NB4 (cell line): ENCODE data around the gene GALNT18.

Experiments
- POLR2A ChIP-seq: IDR thresholded peaks from 2 replicates; pipeline ENCODE4 v1.6.1; 2011; ENCODE audit warnings: mild to moderate bottlenecking; ENCODE audit not compliant: insufficient read length; ENCODE audit errors: extremely low read depth
- TF ChIP-seq, protein P1 (sequence below): IDR thresholded peaks from one replicate; pipeline ENCODE4 v1.5.1; 2012; ENCODE audit warnings: low read depth, low read length

- TF ChIP-seq, protein P1, sequence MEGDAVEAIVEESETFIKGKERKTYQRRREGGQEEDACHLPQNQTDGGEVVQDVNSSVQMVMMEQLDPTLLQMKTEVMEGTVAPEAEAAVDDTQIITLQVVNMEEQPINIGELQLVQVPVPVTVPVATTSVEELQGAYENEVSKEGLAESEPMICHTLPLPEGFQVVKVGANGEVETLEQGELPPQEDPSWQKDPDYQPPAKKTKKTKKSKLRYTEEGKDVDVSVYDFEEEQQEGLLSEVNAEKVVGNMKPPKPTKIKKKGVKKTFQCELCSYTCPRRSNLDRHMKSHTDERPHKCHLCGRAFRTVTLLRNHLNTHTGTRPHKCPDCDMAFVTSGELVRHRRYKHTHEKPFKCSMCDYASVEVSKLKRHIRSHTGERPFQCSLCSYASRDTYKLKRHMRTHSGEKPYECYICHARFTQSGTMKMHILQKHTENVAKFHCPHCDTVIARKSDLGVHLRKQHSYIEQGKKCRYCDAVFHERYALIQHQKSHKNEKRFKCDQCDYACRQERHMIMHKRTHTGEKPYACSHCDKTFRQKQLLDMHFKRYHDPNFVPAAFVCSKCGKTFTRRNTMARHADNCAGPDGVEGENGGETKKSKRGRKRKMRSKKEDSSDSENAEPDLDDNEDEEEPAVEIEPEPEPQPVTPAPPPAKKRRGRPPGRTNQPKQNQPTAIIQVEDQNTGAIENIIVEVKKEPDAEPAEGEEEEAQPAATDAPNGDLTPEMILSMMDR = no peak
- no peak for TF ChIP-seq POLR2A
These were observed 224.8 kb downstream of the GALNT18 start for GRCh38 chr11:11397036-11397415.
